GM12892 (cell line): Measurements from ENCODE around the gene DBF4B.

ENCODE experiments used
- POLR2A ChIP-seq: IDR thresholded peaks from 2 replicates; pipeline ENCODE4 v1.6.1; 2011; ENCODE audit warnings: low read depth, low read length, control low read depth
- POLR2AphosphoS5 ChIP-seq: IDR thresholded peaks from 2 replicates; pipeline ENCODE4 v1.6.1; 2011; ENCODE audit warnings: low read depth, low read length, control low read depth

GRCh38 chr17:44687756-44688155 is 20.7 kb upstream of the DBF4B start:
- TF ChIP-seq POLR2A (no peak), POLR2AphosphoS5 (no peak)
